Testis (tissue), 3 donors: ENCODE data around the gene PDIA3. TPM values are rescaled to one million over a fixed set of nuclear protein-coding genes. Genes with fewer than 3 reads are reported as not detected.
"Not testable (repeated sequence)": the region's sequence is repeated elsewhere in the genome, so short reads cannot be mapped to it uniquely, and the experiment has no call there.

Experiments used
- DNase-seq: peaks from one replicate; pipeline ENCODE4 v3.0.0-alpha.2; 2019
- H3K27ac ChIP-seq, 2 donors: fragments of 200-600 bp; sonication (generic); one replicate each; pipeline ENCODE4 v1.5.1; 2019
- H3K27me3 ChIP-seq: fragments of 200-600 bp; sonication (generic); one replicate; pipeline ENCODE4 v1.5.1; 2019
- H3K36me3 ChIP-seq: fragments of 200-600 bp; sonication (generic); one replicate; pipeline ENCODE4 v1.5.1; 2017; ENCODE audit warnings: low read depth; ENCODE audit errors: missing control alignments
- H3K4me1 ChIP-seq: fragments of 200-600 bp; sonication (generic); one replicate; pipeline ENCODE4 v1.5.1; 2019
- H3K4me3 ChIP-seq, 2 donors: fragments of 200-600 bp; sonication (generic); one replicate each; pipeline ENCODE4 v1.5.1; 2017 to 2019
- H3K9me3 ChIP-seq: fragments of 200-600 bp; sonication (generic); one replicate; pipeline ENCODE4 v1.5.1; 2017
- POLR2A ChIP-seq: fragments of 450-650 bp; IDR thresholded peaks from one replicate; pipeline ENCODE4 v1.6.1; 2017; ENCODE audit warnings: antibody characterized with exemption, mild to moderate bottlenecking, moderate library complexity
- WGBS, 2 donors: methylation state at CpG; one replicate each; pipeline ENCODE4 v1.1.5; 2018; 5-methylcytosine and 5-hydroxymethylcytosine counted together
- intact Hi-C: fragments of 100-400 bp; cut with DNase I; formaldehyde crosslinking; loops from one replicate; pipeline ENCODE4 v1.15.1; 2023; ENCODE audit warnings: low total_unique reads
- microRNA counts, 2 donors: library from miRNA; unstranded; fragments of <30 nt; microRNA quantifications; one replicate each; lab custom pipeline; 2016
- microRNA-seq, 2 donors: library from miRNA; unstranded; fragments of <30 nt; microRNA quantifications; one replicate each; pipeline ENCODE4, GENCODE V29; 2016; ENCODE audit warnings: borderline number of aligned reads in 2 of 2, borderline replicate concordance in 1 of 2
- polyA plus RNA-seq: library from polyadenylated mRNA; stranded (reverse); fragments of 350-450 nt; fragmentation: Illumina TruSeq; extraction: RNeasy Lipid Tissue Mini Kit (QIAGEN cat#74804); gene quantifications from one replicate; pipeline ENCODE4 v1.2.3, GENCODE V29; 2014; ENCODE audit warnings: low read depth, low replicate concordance; ENCODE audit not compliant: insufficient read depth
- small RNA-seq, 2 donors: library from RNA; depleted of rRNA; stranded (forward); fragments of <200 nt; gene quantifications; one replicate each; pipeline ENCODE3, GENCODE V24; 2016
- total RNA-seq, 2 donors: library from RNA; depleted of rRNA; stranded (reverse); fragments of >200 nt; gene quantifications; one replicate each; pipeline ENCODE4 v1.2.3, GENCODE V29; 2016
- TF ChIP-seq, protein P1 (sequence below), 3 experiments: fragments of 450-650 bp in 2 of 3; fragments of 200-600 bp in 1 of 3; sonication (generic) in 1 of 3; IDR thresholded peaks; one replicate each; pipeline ENCODE4 v1.5.1; 2016 to 2019; ENCODE audit warnings: antibody characterized with exemption in 3 of 3, mild to moderate bottlenecking in 2 of 3, moderate library complexity in 1 of 3

Gene PDIA3
- total and polyA plus RNA-seq, 3 donors from 2014 or later, result 113 to 373 (median 120) TPM

DNA sequence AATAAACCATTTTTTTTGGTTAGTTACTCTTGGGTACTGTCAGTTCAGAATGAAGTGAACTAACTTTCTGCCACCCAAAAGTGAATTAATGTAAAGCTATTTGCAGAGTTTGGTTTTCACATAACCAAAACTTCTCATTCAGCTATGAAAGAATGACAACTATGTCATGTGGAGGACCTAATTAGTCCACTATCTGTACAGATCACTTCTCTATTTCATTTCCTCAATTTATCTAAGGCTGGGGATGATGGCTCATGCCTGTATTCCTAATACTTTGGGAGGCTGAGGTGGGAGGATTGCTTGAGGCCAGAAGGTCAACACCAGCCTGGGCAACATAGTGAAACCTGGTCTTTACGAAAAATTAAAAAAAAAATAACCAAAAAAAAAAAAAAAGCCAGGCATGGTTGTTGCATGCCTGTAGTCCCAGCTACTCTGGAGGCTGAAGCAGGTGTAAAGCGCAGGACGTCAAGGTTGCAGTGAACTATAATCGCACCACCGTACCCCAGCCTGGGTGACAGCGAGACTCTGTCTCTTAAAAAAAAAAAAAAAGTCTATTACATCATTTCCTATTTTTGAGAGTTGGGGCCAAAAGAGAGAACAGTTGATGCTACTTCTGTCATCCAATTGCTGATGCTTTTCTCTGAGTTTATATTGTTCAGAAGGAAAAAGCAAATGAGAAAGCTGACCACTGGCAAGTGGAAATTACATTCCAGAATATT lies 62.9 kb downstream of the PDIA3 start:
- Histone ChIP-seq H3K27me3 (no peaks in the 10 kb centered on the region), H3K9me3 (no peaks in the 10 kb centered on the region), H3K27ac (no peak overlapping the region), H3K4me3 (no peak overlapping the region), H3K36me3 (no peaks in the 10 kb centered on the region), H3K4me1 (no peaks in the 10 kb centered on the region)
- TF ChIP-seq POLR2A, result no peak
- TF ChIP-seq, protein P1, sequence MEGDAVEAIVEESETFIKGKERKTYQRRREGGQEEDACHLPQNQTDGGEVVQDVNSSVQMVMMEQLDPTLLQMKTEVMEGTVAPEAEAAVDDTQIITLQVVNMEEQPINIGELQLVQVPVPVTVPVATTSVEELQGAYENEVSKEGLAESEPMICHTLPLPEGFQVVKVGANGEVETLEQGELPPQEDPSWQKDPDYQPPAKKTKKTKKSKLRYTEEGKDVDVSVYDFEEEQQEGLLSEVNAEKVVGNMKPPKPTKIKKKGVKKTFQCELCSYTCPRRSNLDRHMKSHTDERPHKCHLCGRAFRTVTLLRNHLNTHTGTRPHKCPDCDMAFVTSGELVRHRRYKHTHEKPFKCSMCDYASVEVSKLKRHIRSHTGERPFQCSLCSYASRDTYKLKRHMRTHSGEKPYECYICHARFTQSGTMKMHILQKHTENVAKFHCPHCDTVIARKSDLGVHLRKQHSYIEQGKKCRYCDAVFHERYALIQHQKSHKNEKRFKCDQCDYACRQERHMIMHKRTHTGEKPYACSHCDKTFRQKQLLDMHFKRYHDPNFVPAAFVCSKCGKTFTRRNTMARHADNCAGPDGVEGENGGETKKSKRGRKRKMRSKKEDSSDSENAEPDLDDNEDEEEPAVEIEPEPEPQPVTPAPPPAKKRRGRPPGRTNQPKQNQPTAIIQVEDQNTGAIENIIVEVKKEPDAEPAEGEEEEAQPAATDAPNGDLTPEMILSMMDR (IDR thresholded peaks at IDR 0.05), result no peak
- intact Hi-C loops, result no loop called here
- 88 to 91% methylated on average over 6 of the region's 6 CpGs for WGBS, 2 donors
- DNase-seq, result no peak

DNA sequence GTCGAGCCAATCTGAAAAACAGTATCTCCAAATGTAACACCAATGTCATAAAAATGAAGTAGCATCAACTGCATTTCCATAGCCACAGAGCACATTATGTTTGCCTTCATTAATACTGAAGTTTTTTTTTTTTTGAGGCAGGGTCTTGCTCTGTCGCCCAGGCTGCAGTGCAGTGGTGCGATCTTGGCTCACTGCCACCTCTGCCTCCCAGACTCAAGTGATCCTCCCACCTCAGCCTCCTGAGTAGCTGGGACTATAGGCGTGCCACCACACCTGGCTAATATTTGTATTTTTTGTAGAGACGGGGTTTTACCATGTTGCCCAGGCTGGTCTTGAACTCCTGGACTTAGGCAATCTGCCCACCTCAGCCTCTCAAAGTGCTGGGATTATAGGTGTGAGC lies 68.8 kb downstream of the PDIA3 start:
- DNase-seq, H3K4me1 ChIP-seq, intact Hi-C loops, H3K27ac ChIP-seq, H3K36me3 ChIP-seq, H3K27me3 ChIP-seq, H3K4me3 ChIP-seq, H3K9me3 ChIP-seq: not testable (repeated sequence)
- WGBS, 2 donors, result 82 to 93% methylated on average over 5 of the region's 5 CpGs

DNA sequence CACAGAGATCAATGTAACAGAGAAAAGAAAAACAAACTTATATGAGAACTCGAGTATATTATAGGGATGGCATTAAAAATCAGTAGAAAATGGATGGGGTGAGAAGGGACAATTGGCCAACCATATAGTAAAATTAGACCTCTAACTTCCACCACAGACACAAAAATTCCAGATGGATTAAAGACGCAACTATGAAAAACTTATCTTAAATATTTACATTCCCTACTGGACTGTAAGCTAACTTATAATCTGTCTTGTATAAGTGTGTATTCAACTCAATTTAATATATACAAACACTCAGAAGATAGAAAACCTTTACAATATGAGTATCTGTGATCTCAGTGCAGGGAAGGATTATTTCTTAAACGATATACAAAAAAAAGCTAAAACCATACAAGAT lies 75.3 kb downstream of the PDIA3 start:
- no peaks in the 10 kb centered on the region for H3K36me3 ChIP-seq
- no peak overlapping the region for H3K27ac ChIP-seq
- 80 to 87% methylated on average over 3 of the region's 3 CpGs for WGBS, 2 donors
- no peaks in the 10 kb centered on the region for H3K9me3 ChIP-seq
- H3K27me3 ChIP-seq, result no peaks in the 10 kb centered on the region
- peaks cover 12% of the 10 kb centered on the region for H3K4me1 ChIP-seq
- no peak for DNase-seq
- no peak overlapping the region for H3K4me3 ChIP-seq
- TF ChIP-seq, protein P1 (IDR thresholded peaks at IDR 0.05), result no peak
- TF ChIP-seq POLR2A, result no peak
- intact Hi-C loops, result no loop called here

MicroRNA genes within 50 kb of the gene (microRNA counts, 767-probe panel; counts per million panel counts)
- 0 to 152 counts per million in 2 donors for microRNA hsa-miR-1282 (lab: Ali Mortazavi, UCI)

Small RNAs within 50 kb of the gene (microRNA-seq; reads per million reads assigned to microRNA genes)
- gene MIR1282, result 0 to 0.69 reads per million in 2 donors

Small RNAs within 50 kb of the gene (small RNA-seq; reads per million reads assigned to genes)
- gene MIR1282 (0 reads per million in 2 donors), gene RNU6-353P (0 reads per million in 2 donors), gene RNU6-354P (0 reads per million in 2 donors)

Other genes starting within 250 kb of the PDIA3 start
- 10 to 100 TPM; 17.7 to 19.1 TPM for gene MAP1A, start 228.8 kb upstream of the PDIA3 start, total RNA-seq
- 11.4 TPM for gene MAP1A, start 228.8 kb upstream of the PDIA3 start, polyA plus RNA-seq
- gene PPIP5K1, start 156.2 kb upstream of the PDIA3 start, total RNA-seq, result 100 to 1,000 TPM; 138 to 165 TPM
- gene PPIP5K1, start 156.2 kb upstream of the PDIA3 start, polyA plus RNA-seq, result 44.9 TPM
- under 1 TPM in 1 of 2 donors, not detected in 1; 0.56 TPM for gene CKMT1B, start 152.4 kb upstream of the PDIA3 start, total RNA-seq
- gene CKMT1B, start 152.4 kb upstream of the PDIA3 start, polyA plus RNA-seq, result 0.57 TPM
- gene STRC, start 127.6 kb upstream of the PDIA3 start, total RNA-seq, result 10 to 100 TPM; 10.1 to 20.1 TPM
- gene STRC, start 127.6 kb upstream of the PDIA3 start, polyA plus RNA-seq, result 10.6 TPM
- 10 to 100 TPM; 29.7 to 49.6 TPM for gene CATSPER2, start 97.6 kb upstream of the PDIA3 start, total RNA-seq
- gene CATSPER2, start 97.6 kb upstream of the PDIA3 start, polyA plus RNA-seq, result 59.0 TPM
- gene CKMT1A, start 52.6 kb upstream of the PDIA3 start, total RNA-seq, result 1 to 10 TPM in 1 of 2 donors, under 1 TPM in 1; 0.68 to 1.2 TPM
- gene CKMT1A, start 52.6 kb upstream of the PDIA3 start, polyA plus RNA-seq, result 1.4 TPM
- 10 to 100 TPM; 16.9 to 18.6 TPM for gene ELL3, start 30.5 kb downstream of the PDIA3 start, total RNA-seq
- gene ELL3, start 30.5 kb downstream of the PDIA3 start, polyA plus RNA-seq, result 66.3 TPM
- gene SERF2, start 45.9 kb downstream of the PDIA3 start, total RNA-seq, result 100 to 1,000 TPM; 823 to 834 TPM
- 745 TPM for gene SERF2, start 45.9 kb downstream of the PDIA3 start, polyA plus RNA-seq
- 10 to 100 TPM in 1 of 2 donors, 1 to 10 TPM in 1; 7.0 to 11.7 TPM for gene SERINC4, start 53.8 kb downstream of the PDIA3 start, total RNA-seq
- gene SERINC4, start 53.8 kb downstream of the PDIA3 start, polyA plus RNA-seq, result 11.7 TPM
- gene HYPK, start 54.2 kb downstream of the PDIA3 start, total RNA-seq, result 10 to 100 TPM; 15.4 to 35.7 TPM
- 9.6 TPM for gene HYPK, start 54.2 kb downstream of the PDIA3 start, polyA plus RNA-seq
- 10 to 100 TPM; 22.5 to 28.6 TPM for gene MFAP1, start 78.3 kb downstream of the PDIA3 start, total RNA-seq
- gene MFAP1, start 78.3 kb downstream of the PDIA3 start, polyA plus RNA-seq, result 29.2 TPM
- 10 to 100 TPM in 1 of 2 donors, 1 to 10 TPM in 1; 7.9 to 16.9 TPM for gene WDR76, start 80.6 kb downstream of the PDIA3 start, total RNA-seq
- gene WDR76, start 80.6 kb downstream of the PDIA3 start, polyA plus RNA-seq, result 9.5 TPM